Measurements from ENCODE around the gene CTBP1.

The CTBP1 gene

DNA sequence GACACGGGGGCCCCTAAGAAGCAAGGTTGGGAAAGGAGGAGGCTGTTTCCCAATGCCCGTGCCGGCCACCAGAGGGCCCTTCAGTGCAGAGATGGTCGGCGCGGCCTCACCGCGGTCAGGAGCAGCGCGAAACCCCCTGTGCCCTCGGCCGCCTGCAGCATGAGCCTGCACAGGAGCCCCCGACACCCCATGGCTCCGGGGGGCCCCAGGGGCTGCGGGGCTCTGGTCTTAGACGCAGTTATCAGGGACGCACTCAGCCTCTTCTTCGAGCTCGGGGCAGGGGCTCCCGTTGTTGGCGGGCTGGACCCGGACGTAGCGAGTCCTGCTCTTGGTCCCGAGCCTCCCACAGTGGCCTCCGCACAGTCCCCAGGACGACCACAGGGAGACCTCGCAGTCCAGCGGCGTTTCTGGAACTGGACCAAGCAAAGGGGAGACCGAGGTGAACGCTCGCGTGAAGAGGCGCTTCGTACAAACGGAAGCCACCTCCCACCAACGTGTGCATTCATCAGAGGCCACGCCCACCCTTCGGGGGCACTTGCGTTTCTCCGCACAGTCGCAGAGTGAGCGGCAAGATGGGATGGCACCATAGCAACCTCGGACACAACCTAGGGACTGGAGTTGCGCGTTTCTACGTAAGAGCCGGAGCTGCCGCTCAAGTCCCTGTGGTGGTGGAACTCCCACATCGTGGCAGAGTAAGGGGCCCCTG, 81.5 kb downstream of the CTBP1 start:
- Histone ChIP-seq H3K9me3 (ENCODE audit: insufficient read depth, low read depth, low read length) (peaks cover 16% of the 10 kb centered on the region), H3K9ac (ENCODE audit: low read length) (no peak overlapping the region), H3K4ac (ENCODE audit: low read depth, low read length) (no peak overlapping the region), H3K36me3 (ENCODE audit: control insufficient read depth in 1 of 2, insufficient read depth in 2 of 2, low read length in 2 of 2) (no peaks in the 10 kb centered on the region), H3K27me3 (ENCODE audit: insufficient read depth, low read length) (peaks cover 44% of the 10 kb centered on the region), H3K4me2 (ENCODE audit: low read length) (peak overlapping the region; percentile 81), H2AK5ac (ENCODE audit: low read length) (no peak overlapping the region), H2BK120ac (ENCODE audit: insufficient read depth, low read length, poor library complexity) (no peak overlapping the region), H3K79me1 (ENCODE audit: low read length) (peaks cover 3% of the 10 kb centered on the region), H3K23ac (ENCODE audit: low read length) (no peak overlapping the region), H2AFZ (ENCODE audit: insufficient read depth, low read length, poor library complexity) (peak overlapping the region; percentile 89), H2BK5ac (ENCODE audit: low read depth, low read length, poor library complexity) (no peak overlapping the region), H3K4me1 (ENCODE audit: control insufficient read depth in 1 of 2, insufficient read depth in 2 of 2, low read length in 2 of 2) (peaks cover 9 to 17% of the 10 kb centered on the region in 2 experiments), H3K27ac (ENCODE audit: low read depth, low read length) (no peak overlapping the region), H4K8ac (ENCODE audit: low read depth, low read length) (peak overlapping the region; percentile 56), H3K14ac (ENCODE audit: low read length) (peak overlapping the region; percentile 9), H2BK12ac (ENCODE audit: low read length) (no peak overlapping the region), H3K79me2 (ENCODE audit: control insufficient read depth, insufficient read depth, low read length, poor library complexity) (peaks cover 2% of the 10 kb centered on the region), H3K4me3 (ENCODE audit: low read depth, low read length) (peak overlapping the region; percentile 61), H4K91ac (ENCODE audit: low read depth, low read length) (no peak overlapping the region), H4K12ac (ENCODE audit: low read depth, low read length) (peak overlapping the region; percentile 17), H3K18ac (ENCODE audit: low read length) (peak overlapping the region; percentile 9)
- WGBS (ENCODE audit: extremely low coverage, insufficient coverage, insufficient read length): no CpG with 5 or more reads among the region's 51 CpGs
- peak; percentile 78 to 83 for DNase-seq

DNA sequence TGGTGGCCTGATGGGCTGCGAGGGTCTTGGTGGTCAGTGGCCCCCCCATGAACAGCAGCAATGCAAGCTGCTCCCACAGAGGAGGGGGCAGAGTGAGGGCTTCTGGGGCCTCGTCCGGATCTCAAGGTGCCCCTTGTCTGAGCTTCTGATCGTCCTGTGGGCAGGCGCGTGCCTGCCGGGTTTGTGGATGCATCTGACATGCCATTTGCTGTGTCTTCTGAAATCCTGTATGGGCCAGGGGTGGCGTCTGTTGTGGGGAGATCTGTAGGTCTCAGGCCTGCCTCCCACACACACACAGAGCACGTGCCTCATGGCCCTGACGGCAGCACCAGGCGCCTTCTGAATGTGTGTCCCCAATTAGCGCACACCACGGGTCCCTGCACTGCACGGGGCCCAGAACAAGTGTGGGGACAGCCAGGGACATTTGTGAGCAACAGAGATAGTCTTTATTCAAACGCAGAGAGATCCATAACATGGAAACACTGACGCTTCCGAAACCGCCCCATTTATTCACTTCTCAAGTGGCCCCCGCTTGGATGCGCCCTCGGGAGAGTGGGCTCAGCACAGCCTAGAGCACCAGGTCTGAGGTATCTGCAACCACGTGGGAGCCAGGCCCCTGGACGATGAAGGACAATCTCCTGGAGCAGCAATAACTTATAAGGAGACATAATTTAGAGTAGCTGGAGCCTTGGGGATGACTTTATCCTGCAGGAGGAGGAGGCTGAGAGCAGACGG, 82.3 kb downstream of the CTBP1 start:
- WGBS (ENCODE audit: extremely low coverage, insufficient coverage, insufficient read length): no CpG with 5 or more reads among the region's 24 CpGs

DNA sequence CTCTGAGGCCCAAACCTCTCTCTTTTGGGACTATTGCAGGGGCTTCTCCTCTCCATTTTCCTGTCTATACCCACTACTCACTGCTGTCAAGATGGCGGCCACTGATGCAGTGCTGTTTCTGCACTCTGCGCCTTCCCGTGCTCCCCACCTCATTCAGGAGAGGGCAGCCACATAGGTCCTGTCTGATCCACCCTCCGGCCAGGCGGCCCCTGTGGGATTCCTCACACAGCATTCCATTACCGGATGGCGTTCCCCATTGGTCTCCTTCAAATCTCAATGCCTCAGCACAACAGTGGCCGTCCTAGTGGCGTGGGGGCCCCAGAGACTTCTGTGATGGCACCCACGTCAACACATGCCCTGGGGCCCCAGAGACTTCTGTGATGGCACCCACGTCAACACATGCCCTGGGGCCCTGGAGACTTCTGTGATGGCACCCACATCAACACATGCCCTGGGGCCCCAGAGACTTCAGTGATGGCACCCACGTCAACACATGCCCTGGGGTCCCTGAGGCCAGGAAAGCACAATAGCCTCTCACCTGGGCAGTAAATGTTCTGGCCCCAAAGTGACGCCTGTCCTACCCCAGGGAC, 83.9 kb downstream of the CTBP1 start:
- Histone ChIP-seq H3K79me1 (ENCODE audit: low read length) (peaks cover 3% of the 10 kb centered on the region), H3K4me3 (ENCODE audit: low read depth, low read length) (no peak overlapping the region), H3K4me2 (ENCODE audit: low read length) (no peak overlapping the region), H4K12ac (ENCODE audit: low read depth, low read length) (no peak overlapping the region), H4K91ac (ENCODE audit: low read depth, low read length) (no peak overlapping the region), H2AFZ (ENCODE audit: insufficient read depth, low read length, poor library complexity) (no peak overlapping the region), H3K18ac (ENCODE audit: low read length) (no peak overlapping the region), H3K9ac (ENCODE audit: low read length) (no peak overlapping the region), H4K8ac (ENCODE audit: low read depth, low read length) (no peak overlapping the region), H3K36me3 (ENCODE audit: control insufficient read depth in 1 of 2, insufficient read depth in 2 of 2, low read length in 2 of 2) (no peaks in the 10 kb centered on the region), H3K23ac (ENCODE audit: low read length) (no peak overlapping the region), H3K79me2 (ENCODE audit: control insufficient read depth, insufficient read depth, low read length, poor library complexity) (peaks cover 2% of the 10 kb centered on the region), H2AK5ac (ENCODE audit: low read length) (no peak overlapping the region), H3K4me1 (ENCODE audit: control insufficient read depth in 1 of 2, insufficient read depth in 2 of 2, low read length in 2 of 2) (peaks cover 0 to 7% of the 10 kb centered on the region in 2 experiments), H3K27me3 (ENCODE audit: insufficient read depth, low read length) (peaks cover 20% of the 10 kb centered on the region), H2BK12ac (ENCODE audit: low read length) (no peak overlapping the region), H3K27ac (ENCODE audit: low read depth, low read length) (no peak overlapping the region), H3K14ac (ENCODE audit: low read length) (no peak overlapping the region), H2BK5ac (ENCODE audit: low read depth, low read length, poor library complexity) (no peak overlapping the region), H3K9me3 (ENCODE audit: insufficient read depth, low read depth, low read length) (peaks cover 10% of the 10 kb centered on the region), H2BK120ac (ENCODE audit: insufficient read depth, low read length, poor library complexity) (no peak overlapping the region), H3K4ac (ENCODE audit: low read depth, low read length) (no peak overlapping the region)
- DNase-seq: peak; percentile 77 to 94
- WGBS (ENCODE audit: extremely low coverage, insufficient coverage, insufficient read length): no CpG with 5 or more reads among the region's 13 CpGs

More for the DNA sequence above, 82.3 kb downstream of the CTBP1 start:
- H3K14ac ChIP-seq (ENCODE audit: low read length): no peak overlapping the region
- H2AFZ ChIP-seq (ENCODE audit: insufficient read depth, low read length, poor library complexity): no peak overlapping the region
- peaks cover 16% of the 10 kb centered on the region for H3K9me3 ChIP-seq (ENCODE audit: insufficient read depth, low read depth, low read length)
- H2BK12ac ChIP-seq (ENCODE audit: low read length): no peak overlapping the region
- no peak overlapping the region for H2BK120ac ChIP-seq (ENCODE audit: insufficient read depth, low read length, poor library complexity)
- no peak overlapping the region for H4K91ac ChIP-seq (ENCODE audit: low read depth, low read length)
- H3K4me3 ChIP-seq (ENCODE audit: low read depth, low read length): no peak overlapping the region
- H2BK5ac ChIP-seq (ENCODE audit: low read depth, low read length, poor library complexity): no peak overlapping the region
- H3K18ac ChIP-seq (ENCODE audit: low read length): no peak overlapping the region
- no peak overlapping the region for H2AK5ac ChIP-seq (ENCODE audit: low read length)
- H3K9ac ChIP-seq (ENCODE audit: low read length): no peak overlapping the region
- no peak overlapping the region for H4K12ac ChIP-seq (ENCODE audit: low read depth, low read length)
- no peaks in the 10 kb centered on the region for H3K36me3 ChIP-seq (ENCODE audit: control insufficient read depth in 1 of 2, insufficient read depth in 2 of 2, low read length in 2 of 2)
- no peak overlapping the region for H3K4ac ChIP-seq (ENCODE audit: low read depth, low read length)
- H3K27ac ChIP-seq (ENCODE audit: low read depth, low read length): no peak overlapping the region
- no peak overlapping the region for H3K4me2 ChIP-seq (ENCODE audit: low read length)
- DNase-seq: no peak
- H3K23ac ChIP-seq (ENCODE audit: low read length): no peak overlapping the region
- peaks cover 3% of the 10 kb centered on the region for H3K79me1 ChIP-seq (ENCODE audit: low read length)
- no peak overlapping the region for H4K8ac ChIP-seq (ENCODE audit: low read depth, low read length)
- H3K79me2 ChIP-seq (ENCODE audit: control insufficient read depth, insufficient read depth, low read length, poor library complexity): peaks cover 2% of the 10 kb centered on the region
- H3K4me1 ChIP-seq (ENCODE audit: control insufficient read depth in 1 of 2, insufficient read depth in 2 of 2, low read length in 2 of 2): peaks cover 2 to 10% of the 10 kb centered on the region in 2 experiments
- peaks cover 36% of the 10 kb centered on the region for H3K27me3 ChIP-seq (ENCODE audit: insufficient read depth, low read length)

DNA sequence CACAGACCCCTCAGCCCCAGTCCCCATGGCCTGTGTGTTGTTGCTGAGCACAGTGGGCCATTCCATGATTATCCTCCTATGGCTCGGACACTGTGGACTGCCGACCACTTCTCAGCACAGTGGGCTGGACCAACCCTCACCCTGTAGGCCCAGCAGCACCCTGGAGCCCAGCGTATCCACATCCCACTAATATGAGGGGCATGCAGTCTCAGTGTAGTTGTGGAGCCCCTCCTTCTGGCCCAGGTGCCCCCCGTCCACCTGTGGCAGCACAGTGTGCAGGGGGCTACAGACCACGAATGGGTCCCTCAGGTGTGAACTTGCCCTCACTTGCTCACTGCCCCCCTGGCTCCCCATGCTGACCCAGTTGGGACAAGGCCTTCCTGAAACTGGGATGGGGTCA, 84.5 kb downstream of the CTBP1 start:
- H2BK5ac ChIP-seq (ENCODE audit: low read depth, low read length, poor library complexity): no peak overlapping the region
- no peak overlapping the region for H4K8ac ChIP-seq (ENCODE audit: low read depth, low read length)
- H4K91ac ChIP-seq (ENCODE audit: low read depth, low read length): no peak overlapping the region
- WGBS (ENCODE audit: extremely low coverage, insufficient coverage, insufficient read length): no CpG with 5 or more reads among the region's 5 CpGs
- H2BK120ac ChIP-seq (ENCODE audit: insufficient read depth, low read length, poor library complexity): no peak overlapping the region
- peaks cover 10% of the 10 kb centered on the region for H3K9me3 ChIP-seq (ENCODE audit: insufficient read depth, low read depth, low read length)
- H3K4me3 ChIP-seq (ENCODE audit: low read depth, low read length): no peak overlapping the region
- H4K12ac ChIP-seq (ENCODE audit: low read depth, low read length): no peak overlapping the region
- H3K79me1 ChIP-seq (ENCODE audit: low read length): peaks cover 3% of the 10 kb centered on the region
- H2AK5ac ChIP-seq (ENCODE audit: low read length): no peak overlapping the region
- no peak for DNase-seq
- H2BK12ac ChIP-seq (ENCODE audit: low read length): no peak overlapping the region
- no peak overlapping the region for H3K18ac ChIP-seq (ENCODE audit: low read length)
- no peak overlapping the region for H3K23ac ChIP-seq (ENCODE audit: low read length)
- H3K9ac ChIP-seq (ENCODE audit: low read length): no peak overlapping the region
- H3K4me2 ChIP-seq (ENCODE audit: low read length): no peak overlapping the region
- H2AFZ ChIP-seq (ENCODE audit: insufficient read depth, low read length, poor library complexity): no peak overlapping the region
- peaks cover 0 to 7% of the 10 kb centered on the region in 2 experiments for H3K4me1 ChIP-seq (ENCODE audit: control insufficient read depth in 1 of 2, insufficient read depth in 2 of 2, low read length in 2 of 2)
- H3K14ac ChIP-seq (ENCODE audit: low read length): no peak overlapping the region
- peaks cover 14% of the 10 kb centered on the region for H3K27me3 ChIP-seq (ENCODE audit: insufficient read depth, low read length)
- peaks cover 2% of the 10 kb centered on the region for H3K79me2 ChIP-seq (ENCODE audit: control insufficient read depth, insufficient read depth, low read length, poor library complexity)
- no peak overlapping the region for H3K27ac ChIP-seq (ENCODE audit: low read depth, low read length)
- H3K4ac ChIP-seq (ENCODE audit: low read depth, low read length): no peak overlapping the region
- no peaks in the 10 kb centered on the region for H3K36me3 ChIP-seq (ENCODE audit: control insufficient read depth in 1 of 2, insufficient read depth in 2 of 2, low read length in 2 of 2)

Data from trophoblast cell (in vitro differentiated cells and primary cell).